ENCODE results near the gene DNAJC11. TPM values are rescaled to one million over a fixed set of nuclear protein-coding genes. Genes with fewer than 3 reads are reported as not detected.

The DNAJC11 gene
- polyA plus RNA-seq, 2 of the 4 experiments (the other 2 are of a cell fraction): 35.7 to 48.5 TPM

DNA sequence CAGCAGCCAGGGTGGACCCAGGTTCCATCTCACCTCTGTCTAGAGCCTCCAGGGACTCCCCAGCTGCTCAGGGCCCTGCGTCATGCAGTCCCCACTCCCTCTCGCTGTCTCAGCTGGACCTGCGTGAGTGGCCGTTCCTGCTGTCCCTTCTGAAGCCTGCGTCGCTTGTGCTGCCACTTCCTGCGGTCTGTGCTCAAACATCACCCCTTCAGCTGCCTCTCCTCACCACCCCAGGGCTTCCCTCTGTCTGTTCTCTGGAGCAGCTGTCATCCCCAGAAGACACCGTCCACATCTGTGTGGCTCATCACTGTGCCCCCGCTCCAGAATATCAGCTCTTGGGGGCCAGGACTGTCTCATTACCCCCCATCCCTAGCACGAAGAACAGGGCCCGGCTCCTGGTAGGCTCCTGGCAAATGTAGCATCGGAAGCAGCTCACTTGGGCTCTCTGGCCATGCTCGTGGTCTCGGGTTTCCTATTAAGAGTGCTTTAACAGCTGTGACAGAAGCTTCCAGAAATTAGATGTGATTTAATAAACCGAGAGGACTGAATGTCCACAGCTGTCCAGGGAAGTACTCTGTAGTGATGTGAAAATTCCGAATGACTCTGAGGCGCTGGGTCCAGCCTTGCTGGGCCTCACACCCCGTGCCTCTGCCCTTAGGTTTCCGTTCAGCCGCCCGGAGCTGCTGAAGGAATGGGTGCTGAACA lies 73.6 kb downstream of the DNAJC11 start:
- 89% methylated on average over 17 of the region's 21 CpGs for WGBS (ENCODE audit: missing lambda C conversion rate)
- Histone ChIP-seq H3K4me3 (no peak overlapping the region), H3K4me1 (peaks cover 12% of the 10 kb centered on the region; the same call in 2 of the 3 replicates), H3K27ac (no peak overlapping the region), H3K9me3 (no peaks in the 10 kb centered on the region), H3K4me2 (no peak overlapping the region)
- ATAC-seq (no peak), FAIRE-seq (no peak), DNase-seq (ENCODE audit: low read depth in 1 of 2, low spot score in 1 of 2) (no peak)
- ChIA-PET POLR2A (no interaction called here), CTCF (interaction anchor here (1.0 kb wide), 2 partner anchors 74 to 139 kb away, joined by 3 read pairs; partner anchors contain the start of gene NOL9)
- TF ChIP-seq, protein P1, sequence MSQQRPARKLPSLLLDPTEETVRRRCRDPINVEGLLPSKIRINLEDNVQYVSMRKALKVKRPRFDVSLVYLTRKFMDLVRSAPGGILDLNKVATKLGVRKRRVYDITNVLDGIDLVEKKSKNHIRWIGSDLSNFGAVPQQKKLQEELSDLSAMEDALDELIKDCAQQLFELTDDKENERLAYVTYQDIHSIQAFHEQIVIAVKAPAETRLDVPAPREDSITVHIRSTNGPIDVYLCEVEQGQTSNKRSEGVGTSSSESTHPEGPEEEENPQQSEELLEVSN (IDR thresholded peaks at IDR 0.05; ENCODE audit: borderline replicate concordance, low read depth): no peak
- TF ChIP-seq HOXB5 (CRISPR knock-in tag; IDR thresholded peaks at IDR 0.05) (no peak), SMC3 (IDR thresholded peaks at IDR 0.05) (no peak), RFX5 (IDR thresholded peaks at IDR 0.05) (no peak), EHF (CRISPR knock-in tag; IDR thresholded peaks at IDR 0.05) (no peak)
- TF ChIP-seq, protein P2, sequence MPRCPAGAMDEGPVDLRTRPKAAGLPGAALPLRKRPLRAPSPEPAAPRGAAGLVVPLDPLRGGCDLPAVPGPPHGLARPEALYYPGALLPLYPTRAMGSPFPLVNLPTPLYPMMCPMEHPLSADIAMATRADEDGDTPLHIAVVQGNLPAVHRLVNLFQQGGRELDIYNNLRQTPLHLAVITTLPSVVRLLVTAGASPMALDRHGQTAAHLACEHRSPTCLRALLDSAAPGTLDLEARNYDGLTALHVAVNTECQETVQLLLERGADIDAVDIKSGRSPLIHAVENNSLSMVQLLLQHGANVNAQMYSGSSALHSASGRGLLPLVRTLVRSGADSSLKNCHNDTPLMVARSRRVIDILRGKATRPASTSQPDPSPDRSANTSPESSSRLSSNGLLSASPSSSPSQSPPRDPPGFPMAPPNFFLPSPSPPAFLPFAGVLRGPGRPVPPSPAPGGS (IDR thresholded peaks at IDR 0.05): no peak

DNA sequence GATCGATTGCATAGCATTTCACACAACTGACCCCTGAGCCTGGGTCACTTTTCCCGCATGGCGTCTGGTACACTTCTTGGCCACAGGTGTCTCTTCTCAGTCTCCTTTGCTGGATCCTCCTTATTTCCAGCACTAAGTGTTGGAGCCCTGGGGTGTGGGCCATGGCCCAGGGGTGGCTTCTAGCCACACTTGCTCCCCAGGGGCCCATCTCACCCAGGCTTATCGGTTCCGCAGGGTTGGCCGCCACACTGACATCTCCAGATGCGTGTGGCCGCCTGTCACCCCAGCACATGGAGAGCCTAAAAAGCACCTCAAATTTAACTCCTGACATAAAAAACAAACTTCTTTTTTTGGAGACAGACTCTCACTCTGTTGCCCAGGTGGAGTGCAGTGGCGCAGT lies 74.6 kb downstream of the DNAJC11 start:
- no peak for TF ChIP-seq SMC3 (IDR thresholded peaks at IDR 0.05)
- TF ChIP-seq HOXB13 (CRISPR knock-in tag; IDR thresholded peaks at IDR 0.05; ENCODE audit: low read depth): no peak
- TF ChIP-seq CBX2 (IDR thresholded peaks at IDR 0.05; ENCODE audit: borderline replicate concordance, low read depth): no peak
- no peak for TF ChIP-seq ZNF302 (CRISPR knock-in tag; IDR thresholded peaks at IDR 0.05)
- TF ChIP-seq KDM1A (IDR thresholded peaks at IDR 0.05; ENCODE audit: low read depth): no peak
- 94% methylated on average over 9 of the region's 9 CpGs for WGBS (ENCODE audit: missing lambda C conversion rate)
- Histone ChIP-seq H3K27ac (no peak overlapping the region), H3K4me1 (peaks cover 12% of the 10 kb centered on the region; the same call in 2 of the 3 replicates), H3K4me2 (no peak overlapping the region), H3K9me3 (no peaks in the 10 kb centered on the region), H3K4me3 (no peak overlapping the region)
- ChIA-PET POLR2A (no interaction called here), CTCF (interaction anchor here (1.0 to 1.2 kb wide), 2 partner anchors 10 to 73 kb away, joined by 3 read pairs; partner anchors contain the start of gene NOL9)
- ATAC-seq (no peak), DNase-seq (ENCODE audit: low read depth in 1 of 2, low spot score in 1 of 2) (no peak), FAIRE-seq (no peak)

DNA sequence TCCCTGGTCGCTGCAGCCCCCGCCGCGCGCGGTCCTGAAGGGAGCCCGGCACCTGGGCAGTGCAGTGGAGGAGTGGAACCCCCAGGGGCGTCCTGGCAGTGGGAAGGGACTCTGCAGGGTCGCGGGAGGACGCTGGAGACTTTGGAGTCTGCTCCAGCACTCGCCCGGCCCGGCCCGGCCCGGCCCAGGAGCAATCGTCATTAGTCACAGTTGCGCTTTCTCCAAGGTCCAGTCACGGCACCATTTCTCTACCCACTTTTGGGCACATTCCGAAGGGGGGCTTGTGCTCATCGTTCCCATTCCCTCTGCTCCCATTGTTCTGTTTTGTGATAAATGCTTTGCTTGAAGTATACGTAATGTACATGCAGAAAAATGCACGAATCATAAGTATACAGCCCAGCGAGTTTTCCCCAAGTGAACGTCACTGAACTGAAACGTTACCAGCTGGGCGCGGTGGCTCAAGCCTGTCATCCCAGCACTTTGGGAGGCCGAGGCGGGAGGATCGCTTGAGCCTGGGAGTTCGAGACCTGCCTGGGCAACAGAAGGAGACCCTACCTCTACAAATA lies 75.9 kb downstream of the DNAJC11 start:
- 15% methylated on average over 14 of the region's 32 CpGs for WGBS (ENCODE audit: missing lambda C conversion rate)
- ChIA-PET POLR2A (no interaction called here), CTCF (no interaction called here)
- H3K9me3 ChIP-seq: no peaks in the 10 kb centered on the region
- ATAC-seq (peak; percentile 44 to 46), DNase-seq (ENCODE audit: low read depth in 1 of 2, low spot score in 1 of 2) (peak; percentile 14 to 31), FAIRE-seq (no peak)
- TF ChIP-seq, protein P3, sequence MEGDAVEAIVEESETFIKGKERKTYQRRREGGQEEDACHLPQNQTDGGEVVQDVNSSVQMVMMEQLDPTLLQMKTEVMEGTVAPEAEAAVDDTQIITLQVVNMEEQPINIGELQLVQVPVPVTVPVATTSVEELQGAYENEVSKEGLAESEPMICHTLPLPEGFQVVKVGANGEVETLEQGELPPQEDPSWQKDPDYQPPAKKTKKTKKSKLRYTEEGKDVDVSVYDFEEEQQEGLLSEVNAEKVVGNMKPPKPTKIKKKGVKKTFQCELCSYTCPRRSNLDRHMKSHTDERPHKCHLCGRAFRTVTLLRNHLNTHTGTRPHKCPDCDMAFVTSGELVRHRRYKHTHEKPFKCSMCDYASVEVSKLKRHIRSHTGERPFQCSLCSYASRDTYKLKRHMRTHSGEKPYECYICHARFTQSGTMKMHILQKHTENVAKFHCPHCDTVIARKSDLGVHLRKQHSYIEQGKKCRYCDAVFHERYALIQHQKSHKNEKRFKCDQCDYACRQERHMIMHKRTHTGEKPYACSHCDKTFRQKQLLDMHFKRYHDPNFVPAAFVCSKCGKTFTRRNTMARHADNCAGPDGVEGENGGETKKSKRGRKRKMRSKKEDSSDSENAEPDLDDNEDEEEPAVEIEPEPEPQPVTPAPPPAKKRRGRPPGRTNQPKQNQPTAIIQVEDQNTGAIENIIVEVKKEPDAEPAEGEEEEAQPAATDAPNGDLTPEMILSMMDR (IDR thresholded peaks at IDR 0.05): no peak
- TF ChIP-seq ZNF302 (CRISPR knock-in tag; IDR thresholded peaks at IDR 0.05) (no peak), KDM5A (IDR thresholded peaks at IDR 0.05) (no peak), JUNB (IDR thresholded peaks at IDR 0.05) (no peak), FOSL2 (IDR thresholded peaks at IDR 0.05) (no peak), FOSL2 (CRISPR knock-in tag; IDR thresholded peaks at IDR 0.05) (no peak), JUN (IDR thresholded peaks at IDR 0.05) (no peak), EP300 (IDR thresholded peaks at IDR 0.05) (no peak), TP53 (CRISPR knock-in tag; IDR thresholded peaks at IDR 0.05) (no peak), ZSCAN20 (CRISPR knock-in tag; IDR thresholded peaks at IDR 0.05) (no peak), CBX8 (IDR thresholded peaks at IDR 0.05) (no peak), HOXB13 (CRISPR knock-in tag; IDR thresholded peaks at IDR 0.05; ENCODE audit: low read depth) (no peak), HDAC2 (IDR thresholded peaks at IDR 0.05) (no peak), EHF (CRISPR knock-in tag; IDR thresholded peaks at IDR 0.05) (no peak), NFE2L2 (conservative IDR thresholded peaks at IDR 0.05; ENCODE audit: low read length) (no peak)
- TF ChIP-seq, protein P4, sequence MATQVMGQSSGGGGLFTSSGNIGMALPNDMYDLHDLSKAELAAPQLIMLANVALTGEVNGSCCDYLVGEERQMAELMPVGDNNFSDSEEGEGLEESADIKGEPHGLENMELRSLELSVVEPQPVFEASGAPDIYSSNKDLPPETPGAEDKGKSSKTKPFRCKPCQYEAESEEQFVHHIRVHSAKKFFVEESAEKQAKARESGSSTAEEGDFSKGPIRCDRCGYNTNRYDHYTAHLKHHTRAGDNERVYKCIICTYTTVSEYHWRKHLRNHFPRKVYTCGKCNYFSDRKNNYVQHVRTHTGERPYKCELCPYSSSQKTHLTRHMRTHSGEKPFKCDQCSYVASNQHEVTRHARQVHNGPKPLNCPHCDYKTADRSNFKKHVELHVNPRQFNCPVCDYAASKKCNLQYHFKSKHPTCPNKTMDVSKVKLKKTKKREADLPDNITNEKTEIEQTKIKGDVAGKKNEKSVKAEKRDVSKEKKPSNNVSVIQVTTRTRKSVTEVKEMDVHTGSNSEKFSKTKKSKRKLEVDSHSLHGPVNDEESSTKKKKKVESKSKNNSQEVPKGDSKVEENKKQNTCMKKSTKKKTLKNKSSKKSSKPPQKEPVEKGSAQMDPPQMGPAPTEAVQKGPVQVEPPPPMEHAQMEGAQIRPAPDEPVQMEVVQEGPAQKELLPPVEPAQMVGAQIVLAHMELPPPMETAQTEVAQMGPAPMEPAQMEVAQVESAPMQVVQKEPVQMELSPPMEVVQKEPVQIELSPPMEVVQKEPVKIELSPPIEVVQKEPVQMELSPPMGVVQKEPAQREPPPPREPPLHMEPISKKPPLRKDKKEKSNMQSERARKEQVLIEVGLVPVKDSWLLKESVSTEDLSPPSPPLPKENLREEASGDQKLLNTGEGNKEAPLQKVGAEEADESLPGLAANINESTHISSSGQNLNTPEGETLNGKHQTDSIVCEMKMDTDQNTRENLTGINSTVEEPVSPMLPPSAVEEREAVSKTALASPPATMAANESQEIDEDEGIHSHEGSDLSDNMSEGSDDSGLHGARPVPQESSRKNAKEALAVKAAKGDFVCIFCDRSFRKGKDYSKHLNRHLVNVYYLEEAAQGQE (IDR thresholded peaks at IDR 0.05): no peak
- TF ChIP-seq, protein P5, sequence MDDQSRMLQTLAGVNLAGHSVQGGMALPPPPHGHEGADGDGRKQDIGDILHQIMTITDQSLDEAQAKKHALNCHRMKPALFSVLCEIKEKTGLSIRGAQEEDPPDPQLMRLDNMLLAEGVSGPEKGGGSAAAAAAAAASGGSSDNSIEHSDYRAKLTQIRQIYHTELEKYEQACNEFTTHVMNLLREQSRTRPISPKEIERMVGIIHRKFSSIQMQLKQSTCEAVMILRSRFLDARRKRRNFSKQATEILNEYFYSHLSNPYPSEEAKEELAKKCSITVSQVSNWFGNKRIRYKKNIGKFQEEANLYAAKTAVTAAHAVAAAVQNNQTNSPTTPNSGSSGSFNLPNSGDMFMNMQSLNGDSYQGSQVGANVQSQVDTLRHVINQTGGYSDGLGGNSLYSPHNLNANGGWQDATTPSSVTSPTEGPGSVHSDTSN (IDR thresholded peaks at IDR 0.05): no peak
- peak overlapping the region; percentile 71 for H3K4me3 ChIP-seq
- H3K4me2 ChIP-seq: peak overlapping the region; percentile 95
- peaks cover 12% of the 10 kb centered on the region; the same call in 2 of the 3 replicates for H3K4me1 ChIP-seq
- peak overlapping the region; percentile 84 to 98 for H3K27ac ChIP-seq

Measured in A549 (cell line).